C4-2B (cell line): ENCODE results near the gene ANKRD2.
A peak's percentile ranks its signal among the peaks of the same experiment; 100 is the strongest.

Experiments used
- H3K27ac ChIP-seq: fragments of 450-650 bp; 2 replicates; pipeline ENCODE4 v1.5.1; 2017
- ZFX ChIP-seq: fragments of 450-650 bp; IDR thresholded peaks from 2 replicates; pipeline ENCODE4 v1.6.1; 2017
- TF ChIP-seq, protein P1 (sequence below): fragments of 450-650 bp; conservative IDR thresholded peaks from 2 replicates; pipeline ENCODE4 v1.5.1; 2017; ENCODE audit warnings: mild to moderate bottlenecking

Gene ANKRD2

DNA sequence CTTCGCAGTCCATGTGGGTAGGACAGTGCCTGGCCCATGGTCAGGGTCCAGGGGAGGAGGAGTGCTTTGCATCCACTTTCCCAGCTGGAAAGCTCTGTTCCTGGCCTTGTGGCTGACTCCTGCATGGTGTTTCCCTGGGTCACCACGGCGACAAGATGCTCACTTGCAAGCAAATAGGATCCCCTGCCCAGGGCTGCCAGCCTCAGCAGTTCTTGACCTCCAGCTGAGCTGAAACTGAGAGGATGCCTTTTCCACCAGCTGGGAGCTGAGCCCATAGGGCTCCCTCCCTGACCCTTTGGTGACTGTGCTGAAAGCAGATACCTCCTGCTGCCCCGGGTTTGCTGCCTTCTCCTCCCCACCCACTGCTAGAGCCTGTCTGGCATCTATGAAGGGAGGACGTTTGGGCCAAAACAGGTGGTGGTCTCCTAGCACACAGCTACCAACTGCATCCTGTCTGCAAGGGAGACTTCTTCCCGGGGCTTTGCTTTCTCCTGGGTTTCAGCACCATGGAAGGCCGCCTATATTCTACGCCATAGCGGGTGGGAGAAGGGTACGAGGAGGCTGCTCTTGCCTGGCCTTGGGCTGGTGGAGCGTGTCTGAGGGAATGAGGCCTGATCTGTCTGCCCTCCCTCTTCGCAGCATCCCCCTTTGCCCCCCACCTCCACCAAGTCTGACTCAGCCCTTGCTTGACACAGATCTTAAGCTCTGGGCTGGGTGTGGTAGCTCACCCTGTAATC lies 39.5 kb upstream of the ANKRD2 start:
- no peak for TF ChIP-seq ZFX
- TF ChIP-seq, protein P1, sequence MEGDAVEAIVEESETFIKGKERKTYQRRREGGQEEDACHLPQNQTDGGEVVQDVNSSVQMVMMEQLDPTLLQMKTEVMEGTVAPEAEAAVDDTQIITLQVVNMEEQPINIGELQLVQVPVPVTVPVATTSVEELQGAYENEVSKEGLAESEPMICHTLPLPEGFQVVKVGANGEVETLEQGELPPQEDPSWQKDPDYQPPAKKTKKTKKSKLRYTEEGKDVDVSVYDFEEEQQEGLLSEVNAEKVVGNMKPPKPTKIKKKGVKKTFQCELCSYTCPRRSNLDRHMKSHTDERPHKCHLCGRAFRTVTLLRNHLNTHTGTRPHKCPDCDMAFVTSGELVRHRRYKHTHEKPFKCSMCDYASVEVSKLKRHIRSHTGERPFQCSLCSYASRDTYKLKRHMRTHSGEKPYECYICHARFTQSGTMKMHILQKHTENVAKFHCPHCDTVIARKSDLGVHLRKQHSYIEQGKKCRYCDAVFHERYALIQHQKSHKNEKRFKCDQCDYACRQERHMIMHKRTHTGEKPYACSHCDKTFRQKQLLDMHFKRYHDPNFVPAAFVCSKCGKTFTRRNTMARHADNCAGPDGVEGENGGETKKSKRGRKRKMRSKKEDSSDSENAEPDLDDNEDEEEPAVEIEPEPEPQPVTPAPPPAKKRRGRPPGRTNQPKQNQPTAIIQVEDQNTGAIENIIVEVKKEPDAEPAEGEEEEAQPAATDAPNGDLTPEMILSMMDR = no peak
- no peak overlapping the region for H3K27ac ChIP-seq

DNA sequence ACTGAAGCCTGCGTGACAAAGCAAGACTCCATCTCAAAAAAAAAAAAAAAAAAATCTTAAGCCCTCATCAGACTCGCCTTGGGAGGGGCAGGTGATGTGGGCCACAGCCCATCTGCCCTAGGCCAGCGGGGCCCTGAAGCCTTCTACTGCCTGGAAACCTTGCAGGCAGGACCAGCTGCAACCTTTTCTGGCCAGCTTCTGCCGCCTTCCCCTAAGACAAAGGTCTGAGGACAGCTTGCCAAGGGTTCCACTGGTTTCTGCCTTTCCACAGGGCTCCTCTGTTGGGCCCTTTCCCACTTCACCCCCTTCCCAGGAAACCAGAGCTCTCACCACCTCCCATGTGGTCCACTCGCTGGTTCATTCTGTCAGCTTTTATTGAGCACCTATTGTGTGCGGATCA lies 38.7 kb upstream of the ANKRD2 start:
- no peak overlapping the region for H3K27ac ChIP-seq
- TF ChIP-seq, protein P1 = no peak
- TF ChIP-seq ZFX = no peak

DNA sequence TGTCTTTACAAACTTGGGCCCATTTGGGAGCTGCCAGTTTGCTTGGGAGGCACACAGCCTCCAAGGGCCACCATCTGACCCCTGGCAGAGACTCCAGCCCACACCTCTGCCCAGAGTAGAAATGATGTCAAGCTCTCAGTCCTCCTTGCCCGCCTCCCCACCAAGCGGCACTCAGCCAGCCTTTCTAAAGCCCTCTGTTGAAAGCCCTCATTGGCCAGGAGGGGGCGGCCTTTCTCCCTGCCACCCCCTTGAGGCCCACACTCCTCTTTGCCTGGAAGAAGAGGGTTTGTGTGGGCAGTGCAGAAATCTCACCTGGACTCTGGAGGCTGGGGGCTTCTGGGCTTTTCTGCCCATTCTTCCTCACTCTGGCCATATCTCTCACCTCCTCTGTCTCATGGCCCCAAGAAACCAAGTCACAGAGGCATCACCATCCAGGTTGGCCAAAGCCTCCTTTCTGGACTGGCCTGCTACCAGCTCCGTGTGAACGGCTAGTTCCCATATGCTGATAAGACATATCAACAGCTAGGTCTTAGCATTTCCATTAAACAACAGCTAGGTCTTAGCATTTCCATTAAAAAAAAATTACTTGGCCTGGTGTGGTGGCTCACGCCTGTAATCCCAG lies 37.7 kb upstream of the ANKRD2 start:
- no peak overlapping the region for H3K27ac ChIP-seq
- TF ChIP-seq, protein P1 = peak; percentile 74
- no peak for TF ChIP-seq ZFX

DNA sequence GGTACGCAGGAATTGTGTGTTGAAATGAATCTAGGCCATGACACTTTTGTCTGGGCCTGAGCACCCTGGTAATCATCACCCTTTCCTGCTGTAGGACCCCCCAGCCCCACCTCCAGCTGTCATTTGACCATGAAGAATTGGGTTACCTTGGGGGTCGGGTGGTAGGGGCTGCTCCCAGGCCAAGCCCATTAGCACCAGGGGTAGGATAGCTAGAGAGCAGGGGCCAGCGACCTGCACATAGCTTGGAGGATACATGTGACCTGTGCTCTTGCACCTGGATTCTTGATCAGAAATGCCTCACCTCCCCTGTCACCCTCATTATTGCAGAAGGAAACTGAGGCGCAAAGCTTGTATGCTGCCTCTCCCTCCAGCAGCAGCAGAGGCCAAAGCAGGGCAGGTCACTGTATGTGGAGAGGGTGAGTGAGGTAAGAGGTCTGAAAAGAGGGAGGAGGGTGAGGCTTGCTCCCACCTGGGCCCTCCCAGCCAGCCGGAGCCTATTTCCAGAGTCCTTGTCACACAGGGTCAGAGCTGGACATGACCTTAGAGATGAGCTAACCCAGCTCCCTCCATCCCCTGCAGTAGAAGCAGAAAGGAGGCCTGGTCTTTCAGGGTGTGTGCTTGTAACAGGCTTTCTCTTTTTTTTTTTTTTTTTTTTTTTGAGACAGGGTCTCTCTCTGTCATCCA lies 35.3 kb upstream of the ANKRD2 start:
- TF ChIP-seq, protein P1 = no peak
- TF ChIP-seq ZFX = no peak
- no peak overlapping the region for H3K27ac ChIP-seq

DNA sequence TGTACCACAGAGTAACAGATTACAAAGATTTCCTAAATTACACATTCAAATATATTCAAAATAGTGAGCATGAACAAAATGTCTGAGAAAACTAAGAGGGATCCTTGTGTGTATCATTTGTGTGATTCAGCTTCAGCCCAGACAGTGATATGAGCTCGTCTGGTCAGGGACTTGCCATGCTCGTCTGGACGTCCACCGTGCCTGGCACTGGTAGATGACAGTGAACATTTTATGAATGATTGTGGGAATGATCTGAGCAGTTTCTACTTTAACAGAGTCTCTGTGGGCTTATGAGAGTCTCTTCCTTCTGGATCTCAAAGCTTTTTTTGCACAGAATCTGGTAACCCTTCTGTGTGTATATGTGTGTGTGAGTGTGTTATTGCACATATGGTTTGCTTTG lies 34.2 kb upstream of the ANKRD2 start:
- no peak overlapping the region for H3K27ac ChIP-seq
- TF ChIP-seq, protein P1 = no peak
- TF ChIP-seq ZFX = no peak

DNA sequence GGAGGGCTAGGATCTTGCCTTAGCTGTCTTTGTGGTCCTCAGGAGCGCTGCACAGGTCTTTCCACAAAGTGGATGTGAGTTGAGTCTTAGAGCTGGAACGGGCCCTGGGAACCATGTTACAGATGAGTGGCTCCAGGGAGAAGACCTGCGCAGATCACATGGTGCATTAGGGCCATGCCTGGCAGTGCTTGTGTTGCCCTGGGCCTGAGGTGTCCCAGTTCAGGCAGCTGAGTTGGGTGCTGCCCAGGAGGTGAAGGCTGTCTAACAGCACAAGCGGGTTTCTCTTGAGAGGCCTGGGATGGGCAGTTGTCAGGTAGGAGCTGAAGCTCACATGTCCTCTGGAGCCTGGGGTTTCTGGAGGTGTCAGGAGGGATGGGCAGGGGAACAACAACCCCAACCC lies 33.7 kb upstream of the ANKRD2 start:
- no peak overlapping the region for H3K27ac ChIP-seq
- TF ChIP-seq ZFX = no peak

DNA sequence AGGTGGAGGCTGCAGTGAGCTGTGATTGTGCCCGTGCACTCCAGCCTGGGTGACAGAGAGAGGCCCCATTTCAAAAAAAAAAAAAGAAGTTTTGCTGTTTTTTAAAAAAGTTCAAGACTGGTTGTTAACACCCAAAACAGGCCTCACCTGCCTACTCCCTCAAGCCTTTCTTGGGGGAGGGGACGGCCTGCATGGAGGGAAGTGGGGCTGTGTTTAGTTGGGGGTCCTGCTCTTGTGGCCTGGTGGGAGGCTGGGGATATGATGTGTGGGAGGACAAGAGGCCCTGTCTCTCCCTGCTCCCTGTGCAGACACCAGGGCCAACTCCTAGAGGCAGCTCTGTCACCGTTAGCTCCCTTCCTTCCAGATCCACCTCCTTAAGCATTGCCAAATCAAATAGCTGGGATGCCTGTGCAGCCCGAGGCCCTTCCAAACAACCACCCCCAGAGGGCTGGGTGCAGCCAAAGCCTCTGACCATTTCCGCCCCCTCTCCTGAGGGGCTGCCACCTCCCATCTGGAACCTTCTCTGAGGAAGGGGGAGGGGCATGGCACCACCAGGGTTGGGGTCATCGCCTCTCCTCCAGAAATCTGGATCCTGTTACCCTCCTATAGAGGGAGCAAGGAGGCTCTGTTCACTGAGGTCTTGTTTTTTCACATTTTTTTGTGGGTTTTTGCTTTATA lies 32.9 kb upstream of the ANKRD2 start:
- no peak for TF ChIP-seq ZFX
- TF ChIP-seq, protein P1 = no peak
- no peak overlapping the region for H3K27ac ChIP-seq
